HepG2 (cell line): ENCODE measurements around the gene PTPRB. TPM values are rescaled to one million over a fixed set of nuclear protein-coding genes. Genes with fewer than 3 reads are reported as not detected.

Experiments
- ATAC-seq: fragments of 200-7000 bp; cut with Tn5 transposase; 3 replicates; pipeline ENCODE4 v1.9.1; 2020; ENCODE audit warnings: mild to moderate bottlenecking, moderate library complexity
- BruUV-seq: library from RNA; stranded (reverse); fragments of 400-500 nt; replicated peaks from 2 replicates; lab custom pipeline; 2021; lab: Mats Ljungman, UMichigan
- CTCF ChIA-PET: fragments of 300-600 bp; formaldehyde crosslinking; extraction: SDS; loops from one replicate; lab custom pipeline; 2021; ENCODE audit warnings: low total read pairs, inconsistent platforms, low intra/inter-chr PET ratio; lab: Yijun Ruan, JAX
- POLR2A ChIA-PET: fragments of 350-600 bp; sonication (Branson Sonifier 250); formaldehyde crosslinking; loops from one replicate; lab custom pipeline; 2020; ENCODE audit warnings: antibody characterized with exemption, inconsistent platforms; lab: Yijun Ruan, JAX
- DNase-seq: peaks from one replicate; pipeline ENCODE4 v3.0.0-alpha.2; 2015; ENCODE audit warnings: low spot score
- FAIRE-seq: peaks from 3 replicates; lab custom pipeline; 2011; peaks lifted over from hg19 to GRCh38; lab: Jason Lieb, UNC
- H2AFZ ChIP-seq: one replicate; pipeline ENCODE4 v1.6.1; 2011; ENCODE audit warnings: low read length, inconsistent platforms
- H3K27ac ChIP-seq: fragments of 300-600 bp; 3 replicates; pipeline ENCODE4 v1.8.0; 2011; ENCODE audit warnings: mixed run types, mild to moderate bottlenecking, mixed read lengths, low read length, inconsistent platforms; ENCODE audit not compliant: insufficient read depth; ENCODE audit errors: extremely low read length
- H3K27me3 ChIP-seq, 2 experiments: fragments of 200-600 bp in 1 of 2; 2 replicates in 1 of 2; 3 replicates in 1 of 2; pipeline versions ENCODE4 v1.6.0 to v1.8.0; 2011; ENCODE audit warnings: low read length in 2 of 2, mild to moderate bottlenecking in 2 of 2, moderate library complexity in 2 of 2, inconsistent platforms in 1 of 2; ENCODE audit not compliant: insufficient read depth in 2 of 2, control insufficient read depth in 1 of 2
- H3K36me3 ChIP-seq, 2 experiments: fragments of 200-600 bp in 1 of 2; replicated peaks in 1 of 2; 2 replicates in 1 of 2; 3 replicates in 1 of 2; pipeline versions ENCODE4 v1.5.1 to v1.8.0; 2011; ENCODE audit warnings: low read length in 2 of 2, inconsistent platforms in 1 of 2; ENCODE audit not compliant: insufficient read depth in 2 of 2, control insufficient read depth in 1 of 2
- H3K4me1 ChIP-seq: 2 replicates; pipeline ENCODE4 v1.5.1; 2012; ENCODE audit warnings: low read length, inconsistent platforms; ENCODE audit not compliant: insufficient read depth
- H3K4me2 ChIP-seq: 2 replicates; pipeline ENCODE4 v1.6.0; 2011; ENCODE audit warnings: low read depth, low read length, inconsistent platforms
- H3K4me3 ChIP-seq, 3 experiments: fragments of 200-600 bp in 1 of 3; sonication (generic), shearing (Covaris generic) in 1 of 3; replicated peaks in 1 of 3; 2 replicates each; pipeline ENCODE4 v1.5.1; 2011 to 2016; ENCODE audit warnings: low read length in 3 of 3, inconsistent platforms in 2 of 3, low read depth in 2 of 3, mild to moderate bottlenecking in 2 of 3, control low read depth in 1 of 3, mixed read lengths in 1 of 3; ENCODE audit not compliant: insufficient read depth in 1 of 3
- H3K79me2 ChIP-seq: one replicate; pipeline ENCODE4 v1.6.1; 2011; ENCODE audit warnings: low read length, inconsistent platforms; ENCODE audit not compliant: insufficient read depth
- H3K9ac ChIP-seq: 2 replicates; pipeline ENCODE4 v1.6.0; 2011; ENCODE audit warnings: mild to moderate bottlenecking, low read depth, low read length, inconsistent platforms; ENCODE audit not compliant: insufficient read depth
- H3K9me3 ChIP-seq: 2 replicates; pipeline ENCODE4 v1.5.1; 2012; ENCODE audit warnings: mild to moderate bottlenecking, low read length
- H4K20me1 ChIP-seq: 2 replicates; pipeline ENCODE4 v1.6.0; 2011; ENCODE audit warnings: inconsistent platforms, mild to moderate bottlenecking, low read length, moderate library complexity; ENCODE audit not compliant: insufficient read depth
- ARID5B ChIP-seq: IDR thresholded peaks from 2 replicates; pipeline ENCODE4 v1.4.0; 2020; ENCODE audit warnings: mild to moderate bottlenecking, missing genetic modification reagents
- ZNF580 ChIP-seq: IDR thresholded peaks from 2 replicates; pipeline ENCODE4 v1.6.1; 2016; ENCODE audit warnings: low read depth, borderline replicate concordance
- ZNF704 ChIP-seq: sonication (generic); formaldehyde crosslinking; IDR thresholded peaks from 2 replicates; pipeline ENCODE4 v1.8.1; 2023; ENCODE audit warnings: mild to moderate bottlenecking, inconsistent platforms, moderate library complexity, missing genetic modification reagents, borderline replicate concordance
- WGBS: methylation state at CpG from one replicate; pipeline ENCODE4 v1.1.6; 2017; ENCODE audit warnings: low lambda C conversion rate; 5-methylcytosine and 5-hydroxymethylcytosine counted together
- in situ Hi-C: cut with HindIII; loops from 2 replicates; pipeline ENCODE4 v1.10.0; 2017; ENCODE audit warnings: low pct_unique_long_range_greater_than_20kb; ENCODE audit not compliant: extremely low pct_ligation_motif_present
- intact Hi-C: fragments of 100-400 bp; cut with micrococcal nuclease; formaldehyde crosslinking; loops from one replicate; pipeline ENCODE4 v1.10.0; 2022; ENCODE audit not compliant: unreplicated experiment
- polyA plus RNA-seq, 8 experiments: library from polyadenylated mRNA; depleted of rRNA in 3 of 8; stranded (reverse) in 7 of 8; unstranded in 1 of 8; fragments of >200 nt; fragmentation: Illumina TruSeq in 4 of 8; extraction: Trizol in 4 of 8; gene quantifications; 2 replicates each; pipeline versions ENCODE4 v1.2.1 to v1.2.3, GENCODE V29; 2011 to 2016; ENCODE audit warnings: low read depth in 4 of 8, missing spikeins in 1 of 8, mixed read lengths in 1 of 8; ENCODE audit not compliant: insufficient read depth in 1 of 8
- total RNA-seq, 5 experiments: library from RNA; depleted of rRNA; stranded (reverse); fragments of >200 nt; fragmentation: Illumina TruSeq; extraction: Trizol; gene quantifications; 2 replicates each; pipeline ENCODE4 v1.2.3, GENCODE V29; 2016; ENCODE audit warnings: low read depth in 1 of 5

The PTPRB gene
- total and polyA plus RNA-seq, 2 of the 13 experiments (the other 11 are each of a cell fraction or from before 2014, with no cell fraction given) = 0.02 to 0.07 TPM

GRCh38 chr12:70520847-70521246 is 116.4 kb downstream of the PTPRB start:
- no peaks in the 10 kb centered on the region for H3K36me3 ChIP-seq
- no peak overlapping the region for H3K4me3 ChIP-seq
- in situ Hi-C loops (no loop called here), intact Hi-C loops (no loop called here)
- H3K79me2 ChIP-seq = no peaks in the 10 kb centered on the region
- ATAC-seq = no peak
- H3K27ac ChIP-seq = no peak overlapping the region
- FAIRE-seq = no peak
- no peak overlapping the region for H2AFZ ChIP-seq
- ChIA-PET POLR2A (no interaction called here), CTCF (no interaction called here)
- TF ChIP-seq ZNF704 (CRISPR knock-in tag) (no peak), ZNF580 (no peak), ARID5B (CRISPR knock-in tag) (no peak)
- no peak overlapping the region for H3K9ac ChIP-seq
- no peaks in the 10 kb centered on the region for H4K20me1 ChIP-seq
- no peaks in the 10 kb centered on the region for H3K4me1 ChIP-seq
- no TSS peak for BruUV-seq
- H3K9me3 ChIP-seq = peaks cover 7% of the 10 kb centered on the region
- H3K27me3 ChIP-seq = no peaks in the 10 kb centered on the region; a peak in 1 of 5 replicates
- 26% methylated on average over 1 of the region's 1 CpG for WGBS
- no peak for DNase-seq
- H3K4me2 ChIP-seq = no peak overlapping the region
